Mesendoderm (in vitro differentiated cells): Measurements from ENCODE around the gene CXCR4.

Source experiments
- DNase-seq: peaks from one replicate; pipeline ENCODE4 v3.0.0; 2013
- H2AK5ac ChIP-seq: 2 replicates; pipeline ENCODE4 v1.6.1; 2013; ENCODE audit warnings: low read length, inconsistent platforms
- H2BK120ac ChIP-seq: 2 replicates; pipeline ENCODE4 v1.6.1; 2013; ENCODE audit warnings: low read depth, mild to moderate bottlenecking, low read length, moderate library complexity, mixed read lengths
- H2BK15ac ChIP-seq: replicated peaks from 2 replicates; pipeline ENCODE4 v1.6.1; 2013; ENCODE audit warnings: low read depth, mild to moderate bottlenecking, moderate library complexity
- H2BK5ac ChIP-seq: 2 replicates; pipeline ENCODE4 v1.6.1; 2013; ENCODE audit warnings: low read length, inconsistent platforms
- H3K18ac ChIP-seq: 2 replicates; pipeline ENCODE4 v1.6.1; 2013; ENCODE audit warnings: mild to moderate bottlenecking, low read length, mixed read lengths
- H3K23ac ChIP-seq: one replicate; pipeline ENCODE4 v1.6.1; 2013; ENCODE audit warnings: low read length
- H3K27ac ChIP-seq: 2 replicates; pipeline ENCODE4 v1.5.1; 2013; ENCODE audit warnings: low read depth, mild to moderate bottlenecking, inconsistent platforms, low read length, moderate library complexity
- H3K27me3 ChIP-seq: 2 replicates; pipeline ENCODE4 v1.6.1; 2013; ENCODE audit warnings: low read length, control low read depth, mild to moderate bottlenecking, inconsistent platforms; ENCODE audit not compliant: insufficient read depth, poor library complexity
- H3K36me3 ChIP-seq: 2 replicates; pipeline ENCODE4 v1.6.1; 2013; ENCODE audit warnings: low read length, inconsistent platforms; ENCODE audit not compliant: control insufficient read depth, insufficient read depth
- H3K4ac ChIP-seq: one replicate; pipeline ENCODE4 v1.6.1; 2013; ENCODE audit warnings: low read depth, mild to moderate bottlenecking, low read length, moderate library complexity
- H3K4me1 ChIP-seq: 2 replicates; pipeline ENCODE4 v1.6.1; 2013; ENCODE audit warnings: low read depth, low read length, inconsistent platforms; ENCODE audit not compliant: control insufficient read depth
- H3K4me2 ChIP-seq: 2 replicates; pipeline ENCODE4 v1.6.1; 2013; ENCODE audit warnings: low read length
- H3K4me3 ChIP-seq: 2 replicates; pipeline ENCODE4 v1.5.1; 2013; ENCODE audit warnings: mild to moderate bottlenecking, low read length
- H3K56ac ChIP-seq: one replicate; pipeline ENCODE4 v1.6.1; 2013; ENCODE audit warnings: low read length
- H3K79me1 ChIP-seq: 2 replicates; pipeline ENCODE4 v1.6.1; 2013; ENCODE audit warnings: low read length, inconsistent platforms
- H3K79me2 ChIP-seq: 2 replicates; pipeline ENCODE4 v1.6.1; 2013; ENCODE audit warnings: mild to moderate bottlenecking, low read length; ENCODE audit not compliant: control insufficient read depth, insufficient read depth
- H3K9ac ChIP-seq: 2 replicates; pipeline ENCODE4 v1.6.1; 2013; ENCODE audit warnings: low read length, inconsistent platforms
- H4K5ac ChIP-seq: one replicate; pipeline ENCODE4 v1.6.1; 2013; ENCODE audit warnings: low read length
- H4K8ac ChIP-seq: one replicate; pipeline ENCODE4 v1.6.1; 2013; ENCODE audit warnings: low read depth, mild to moderate bottlenecking, control low read depth, low read length, moderate library complexity
- WGBS: extraction: QIAGEN DNeasy Blood & Tissue Kit; methylation state at CpG from one replicate; pipeline ENCODE4 v1.1.7; 2013; ENCODE audit warnings: low lambda C conversion rate, missing lambda C conversion rate; ENCODE audit not compliant: insufficient coverage; ENCODE audit errors: extremely low coverage; 5-methylcytosine and 5-hydroxymethylcytosine counted together

Gene CXCR4

DNA sequence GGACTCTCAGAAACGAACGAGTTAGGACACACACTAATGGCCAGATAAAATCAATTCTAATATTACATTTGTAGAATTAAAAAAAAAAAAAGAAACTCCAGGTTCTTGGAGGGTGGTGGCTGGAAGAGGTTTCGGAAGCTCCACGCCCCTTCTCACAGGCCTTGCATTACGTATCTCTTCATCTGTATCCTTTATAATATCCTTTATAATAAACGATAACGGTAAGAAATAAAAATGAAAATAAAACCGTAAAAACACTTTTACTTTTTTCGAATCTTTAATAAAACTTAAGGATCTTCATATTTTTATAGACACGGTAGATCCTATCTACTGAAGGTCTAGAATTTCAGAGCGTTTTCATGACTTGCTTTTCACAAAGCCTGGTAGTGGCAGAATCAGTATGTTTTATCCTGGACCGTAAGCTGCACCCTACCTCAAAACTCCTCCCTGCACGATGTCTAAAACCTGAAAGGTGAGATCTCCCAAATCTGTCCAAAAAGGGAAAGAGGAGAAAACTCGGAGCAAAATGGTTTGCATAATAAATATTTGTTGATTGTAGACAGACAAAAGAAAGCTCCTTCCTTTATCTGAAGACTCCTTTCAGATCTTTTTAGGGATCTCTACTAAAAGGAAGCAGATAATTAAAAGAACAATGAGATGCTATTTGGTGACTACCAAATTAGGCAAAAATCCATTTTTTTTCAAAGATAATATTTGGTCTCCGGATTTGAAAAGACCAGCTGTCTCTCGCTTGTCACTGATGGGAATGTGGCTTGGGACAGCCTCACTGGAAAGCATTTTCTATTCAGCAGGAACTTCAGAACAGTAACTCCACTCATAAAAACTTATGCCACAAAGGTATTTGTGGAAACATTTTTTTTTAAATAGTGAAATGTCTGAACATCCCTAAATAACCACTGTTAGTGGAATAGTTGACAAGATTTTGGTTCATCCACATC, 2.0 kb upstream of the CXCR4 start:
- 100% methylated on average over 2 of the region's 16 CpGs for WGBS
- Histone ChIP-seq H3K36me3 (peaks cover 3% of the 10 kb centered on the region), H3K4me3 (peak overlapping the region; percentile 22), H3K27ac (no peak overlapping the region), H3K18ac (peak overlapping the region; percentile 28), H2AK5ac (no peak overlapping the region), H3K9ac (peak overlapping the region; percentile 56), H3K79me1 (peaks cover 3% of the 10 kb centered on the region), H3K4me1 (no peaks in the 10 kb centered on the region), H3K56ac (peak overlapping the region; percentile 82), H3K27me3 (peaks cover 8% of the 10 kb centered on the region), H3K4me2 (peak overlapping the region; percentile 70), H2BK120ac (no peak overlapping the region), H4K8ac (no peak overlapping the region), H3K4ac (no peak overlapping the region), H3K23ac (no peak overlapping the region), H3K79me2 (no peaks in the 10 kb centered on the region), H4K5ac (no peak overlapping the region), H2BK15ac (no peak overlapping the region), H2BK5ac (no peak overlapping the region)
- DNase-seq, result peak; percentile 7

DNA sequence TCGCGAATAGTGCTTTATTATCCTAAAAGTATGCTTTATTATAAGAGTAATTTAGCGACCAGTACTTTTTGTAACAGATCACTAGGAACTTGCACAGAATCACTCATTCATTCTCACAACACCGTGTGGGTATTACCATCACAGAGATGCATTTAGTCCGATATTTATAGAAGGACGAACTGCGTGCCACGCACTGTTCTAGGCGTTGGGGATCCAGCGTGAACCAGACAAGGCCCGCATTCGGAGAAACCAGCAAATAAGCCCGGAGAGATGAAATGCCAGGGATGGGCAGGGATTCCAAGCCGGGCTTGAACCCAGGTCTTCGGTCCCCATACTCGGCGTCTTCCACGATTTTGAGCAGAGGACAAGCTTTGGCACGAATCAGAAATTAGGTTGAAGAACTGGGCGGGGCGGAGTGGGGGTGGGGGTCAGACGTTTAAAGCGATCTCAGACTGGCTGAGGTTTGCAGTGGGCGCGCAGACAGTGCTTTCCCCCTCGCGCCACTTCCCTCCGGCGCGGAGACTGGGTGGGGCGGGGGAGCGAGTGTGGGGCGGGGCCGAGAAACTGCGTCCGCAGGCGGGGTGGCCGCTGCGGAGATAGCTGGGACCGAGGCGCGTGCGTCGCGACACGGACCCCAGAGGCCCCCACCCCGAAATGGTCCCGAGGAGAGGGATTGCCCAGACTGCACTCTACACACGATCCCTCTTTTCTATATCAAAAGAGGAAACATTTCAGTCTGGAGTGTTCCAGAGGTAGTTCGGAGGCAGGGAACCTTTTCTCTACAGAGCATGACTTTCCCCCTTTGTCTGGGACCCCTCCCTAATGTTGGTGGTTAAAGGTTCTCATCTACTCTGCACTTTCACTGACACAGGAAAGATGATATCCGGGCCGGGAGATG, 1.1 kb upstream of the CXCR4 start:
- peak; percentile 60 for DNase-seq
- Histone ChIP-seq H3K9ac (peak overlapping the region; percentile 68), H3K18ac (peak overlapping the region; percentile 28), H3K27me3 (peaks cover 8% of the 10 kb centered on the region), H3K4ac (peak overlapping the region; percentile 56), H2AK5ac (no peak overlapping the region), H3K56ac (peak overlapping the region; percentile 82), H3K23ac (no peak overlapping the region), H3K36me3 (peaks cover 6% of the 10 kb centered on the region), H3K4me2 (peak overlapping the region; percentile 70), H2BK15ac (peak overlapping the region; percentile 42), H4K5ac (no peak overlapping the region), H3K79me1 (peaks cover 5% of the 10 kb centered on the region), H2BK120ac (no peak overlapping the region), H4K8ac (no peak overlapping the region), H3K27ac (peak overlapping the region; percentile 70), H3K4me1 (no peaks in the 10 kb centered on the region), H2BK5ac (no peak overlapping the region), H3K79me2 (peaks cover 1% of the 10 kb centered on the region), H3K4me3 (peak overlapping the region; percentile 22)
- WGBS, result no CpG with 5 or more reads among the region's 52 CpGs

DNA sequence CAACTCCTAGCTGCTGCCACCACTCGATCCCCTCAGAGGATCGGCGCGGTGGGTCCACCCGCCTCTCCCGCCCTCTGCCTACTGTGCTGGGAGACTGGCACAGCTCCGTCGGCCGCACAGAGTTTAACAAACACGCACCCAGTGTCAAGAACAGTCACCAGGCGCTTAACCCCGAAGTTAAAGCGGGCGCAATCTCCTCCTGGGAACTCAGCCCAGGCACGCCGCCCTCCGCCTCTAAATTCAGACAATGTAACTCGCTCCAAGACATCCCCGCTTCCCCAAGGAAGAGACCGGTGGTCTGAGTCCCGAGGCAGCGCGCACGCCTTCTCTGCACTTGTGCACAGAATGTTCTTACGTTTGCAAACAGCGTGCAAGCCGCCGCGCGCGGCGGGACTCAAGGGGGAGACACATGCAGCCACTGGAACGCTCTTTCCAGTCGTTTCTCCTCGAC, 533 bp downstream of the CXCR4 start:
- Histone ChIP-seq H3K4me2 (peak overlapping the region; percentile 18), H2BK15ac (no peak overlapping the region), H2BK5ac (no peak overlapping the region), H4K8ac (no peak overlapping the region), H3K23ac (no peak overlapping the region), H3K36me3 (peaks cover 6% of the 10 kb centered on the region), H3K56ac (peak overlapping the region; percentile 47), H3K79me2 (peaks cover 1% of the 10 kb centered on the region), H3K27ac (no peak overlapping the region), H2BK120ac (no peak overlapping the region), H3K4me3 (peak overlapping the region; percentile 49), H3K27me3 (peaks cover 8% of the 10 kb centered on the region), H3K79me1 (peaks cover 5% of the 10 kb centered on the region), H3K9ac (peak overlapping the region; percentile 63), H2AK5ac (no peak overlapping the region), H3K4ac (no peak overlapping the region), H3K4me1 (no peaks in the 10 kb centered on the region), H3K18ac (no peak overlapping the region), H4K5ac (no peak overlapping the region)
- peak; percentile 36 for DNase-seq
- WGBS, result no CpG with 5 or more reads among the region's 35 CpGs

DNA sequence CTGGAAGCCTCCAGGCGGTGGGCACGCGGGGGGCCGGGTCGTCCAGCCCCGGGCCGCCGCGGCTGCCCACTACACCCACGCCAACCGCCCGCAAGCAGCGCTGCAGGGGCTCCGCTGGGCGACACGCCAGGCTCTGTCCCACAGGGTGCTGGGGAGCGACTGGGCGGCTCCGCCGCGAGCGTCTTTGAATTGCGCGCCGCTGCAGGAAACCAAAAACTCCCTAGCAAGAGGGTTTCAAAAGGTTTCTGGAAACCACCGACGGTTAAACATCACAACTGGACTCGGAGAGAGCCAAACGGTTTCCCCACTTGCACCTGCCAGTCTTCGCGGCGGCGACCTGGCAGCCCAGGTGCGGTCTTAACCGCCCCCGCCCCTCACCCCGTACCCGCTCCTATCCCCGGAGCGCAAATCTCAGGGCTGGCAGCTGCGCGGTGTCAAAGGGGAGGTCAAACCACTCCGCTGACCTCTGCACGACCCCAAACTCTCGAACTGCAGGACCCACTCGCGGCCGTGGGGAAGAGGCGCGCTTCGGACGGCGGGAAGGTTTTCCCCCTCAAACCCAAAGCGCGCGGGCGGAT, 1.0 kb downstream of the CXCR4 start:
- no peak overlapping the region for H2BK120ac ChIP-seq
- WGBS, result no CpG with 5 or more reads among the region's 57 CpGs
- no peaks in the 10 kb centered on the region for H3K4me1 ChIP-seq
- H4K8ac ChIP-seq, result no peak overlapping the region
- H3K23ac ChIP-seq, result no peak overlapping the region
- H3K79me2 ChIP-seq, result peaks cover 1% of the 10 kb centered on the region
- H2BK15ac ChIP-seq, result no peak overlapping the region
- H2AK5ac ChIP-seq, result no peak overlapping the region
- H2BK5ac ChIP-seq, result no peak overlapping the region
- no peak overlapping the region for H3K4ac ChIP-seq
- H3K9ac ChIP-seq, result peak overlapping the region; percentile 63
- peak overlapping the region; percentile 66 for H3K18ac ChIP-seq
- DNase-seq, result no peak
- H3K36me3 ChIP-seq, result peaks cover 6% of the 10 kb centered on the region
- peaks cover 5% of the 10 kb centered on the region for H3K79me1 ChIP-seq
- peak overlapping the region; percentile 49 for H3K4me3 ChIP-seq
- H3K27ac ChIP-seq, result no peak overlapping the region
- no peak overlapping the region for H4K5ac ChIP-seq
- peaks cover 8% of the 10 kb centered on the region for H3K27me3 ChIP-seq
- H3K4me2 ChIP-seq, result peak overlapping the region; percentile 18
- peak overlapping the region; percentile 47 for H3K56ac ChIP-seq

DNA sequence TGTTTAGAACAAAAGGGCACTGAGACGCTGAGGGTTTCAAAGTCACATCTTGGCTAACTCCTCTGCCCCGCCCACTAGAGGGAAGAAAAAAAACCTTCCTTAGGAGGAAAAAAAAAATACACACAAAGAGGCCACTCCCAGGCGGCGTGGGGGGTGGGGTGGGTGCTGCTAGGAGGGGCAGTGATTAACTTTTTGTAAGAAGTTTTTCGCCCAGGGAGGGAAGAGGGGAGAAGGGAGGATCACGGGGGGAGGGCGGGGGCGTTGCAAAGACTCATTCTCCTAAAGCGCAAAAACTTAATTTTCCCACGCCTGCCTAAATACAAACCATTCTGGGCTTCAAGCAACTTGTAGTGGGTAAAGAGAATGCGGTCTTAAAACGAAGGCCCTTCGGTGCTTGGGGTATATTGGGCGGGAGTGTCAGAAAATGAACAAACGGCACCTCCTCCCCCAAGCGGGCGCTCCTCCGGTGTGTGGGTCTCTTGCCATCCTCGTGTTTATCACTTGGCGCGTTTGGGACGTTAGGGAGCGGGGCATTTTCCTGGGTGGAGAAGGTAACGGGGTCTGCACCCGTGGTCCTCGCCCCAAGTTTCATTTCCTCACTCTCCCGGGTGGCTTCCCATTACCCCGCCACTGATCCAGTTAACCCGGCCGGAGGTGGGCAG, 1.7 kb downstream of the CXCR4 start:
- Histone ChIP-seq H3K79me2 (peaks cover 1% of the 10 kb centered on the region), H3K27me3 (peaks cover 8% of the 10 kb centered on the region), H3K4ac (no peak overlapping the region), H2BK120ac (no peak overlapping the region), H3K4me1 (no peaks in the 10 kb centered on the region), H2AK5ac (no peak overlapping the region), H3K23ac (no peak overlapping the region), H3K4me3 (peak overlapping the region; percentile 49), H4K8ac (no peak overlapping the region), H3K56ac (peak overlapping the region; percentile 47), H3K18ac (peak overlapping the region; percentile 66), H3K4me2 (peak overlapping the region; percentile 18), H2BK15ac (no peak overlapping the region), H4K5ac (no peak overlapping the region), H3K79me1 (peaks cover 5% of the 10 kb centered on the region), H3K9ac (peak overlapping the region; percentile 63), H2BK5ac (no peak overlapping the region), H3K36me3 (peaks cover 6% of the 10 kb centered on the region), H3K27ac (no peak overlapping the region)
- DNase-seq, result peak; percentile 73
- no CpG with 5 or more reads among the region's 30 CpGs for WGBS
